ENCODE data around the gene IL6R.
"Not testable (repeated sequence)": the region's sequence is repeated elsewhere in the genome, so short reads cannot be mapped to it uniquely, and the experiment has no call there.

DNA sequence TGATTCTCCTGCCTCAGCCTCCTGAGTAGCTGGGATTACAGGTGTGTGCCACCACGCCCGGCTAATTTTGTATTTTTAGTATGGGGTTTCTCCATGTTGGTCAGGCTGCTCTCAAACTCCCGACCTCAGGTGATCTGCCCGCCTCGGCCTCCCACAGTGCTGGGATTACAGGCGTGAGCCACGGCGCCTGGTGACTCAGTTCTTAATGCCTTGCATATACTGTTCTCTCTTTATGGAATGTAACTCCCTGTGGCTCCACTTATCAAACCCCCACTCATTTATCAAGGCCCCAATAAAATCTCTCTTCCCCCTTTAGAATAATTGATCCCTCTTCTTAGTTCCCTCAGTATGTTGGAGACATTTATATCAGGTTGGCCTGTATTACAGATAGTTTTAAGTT is 16.9 kb downstream of the IL6R start:
- TF ChIP-seq, protein P1, sequence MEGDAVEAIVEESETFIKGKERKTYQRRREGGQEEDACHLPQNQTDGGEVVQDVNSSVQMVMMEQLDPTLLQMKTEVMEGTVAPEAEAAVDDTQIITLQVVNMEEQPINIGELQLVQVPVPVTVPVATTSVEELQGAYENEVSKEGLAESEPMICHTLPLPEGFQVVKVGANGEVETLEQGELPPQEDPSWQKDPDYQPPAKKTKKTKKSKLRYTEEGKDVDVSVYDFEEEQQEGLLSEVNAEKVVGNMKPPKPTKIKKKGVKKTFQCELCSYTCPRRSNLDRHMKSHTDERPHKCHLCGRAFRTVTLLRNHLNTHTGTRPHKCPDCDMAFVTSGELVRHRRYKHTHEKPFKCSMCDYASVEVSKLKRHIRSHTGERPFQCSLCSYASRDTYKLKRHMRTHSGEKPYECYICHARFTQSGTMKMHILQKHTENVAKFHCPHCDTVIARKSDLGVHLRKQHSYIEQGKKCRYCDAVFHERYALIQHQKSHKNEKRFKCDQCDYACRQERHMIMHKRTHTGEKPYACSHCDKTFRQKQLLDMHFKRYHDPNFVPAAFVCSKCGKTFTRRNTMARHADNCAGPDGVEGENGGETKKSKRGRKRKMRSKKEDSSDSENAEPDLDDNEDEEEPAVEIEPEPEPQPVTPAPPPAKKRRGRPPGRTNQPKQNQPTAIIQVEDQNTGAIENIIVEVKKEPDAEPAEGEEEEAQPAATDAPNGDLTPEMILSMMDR (IDR thresholded peaks at IDR 0.05; ENCODE audit: poor library complexity), result not testable (repeated sequence)
- not testable (repeated sequence) for TF ChIP-seq EZH2 (IDR thresholded peaks at IDR 0.05; ENCODE audit: borderline replicate concordance)
